CD4-positive, alpha-beta T cell treated with Interleukin-15 for 1 hour (primary cell): ENCODE results near the gene LMNTD1.

Source experiments
- DNase-seq: peaks from one replicate; pipeline ENCODE4 v3.0.0-alpha.2; 2020

The LMNTD1 gene

GRCh38 chr12:25550186-25550585 is 2.9 kb downstream of the LMNTD1 start:
- no peak for DNase-seq

GRCh38 chr12:25549120-25549519 is 4.0 kb downstream of the LMNTD1 start:
- DNase-seq = no peak

- DNase-seq = no peak
Observed at GRCh38 chr12:25546318-25546717, 6.8 kb downstream of the LMNTD1 start.

GRCh38 chr12:25533150-25533549 is 19.9 kb downstream of the LMNTD1 start:
- no peak for DNase-seq

- no peak for DNase-seq
Observed at GRCh38 chr12:25531502-25532052, 21.5 kb downstream of the LMNTD1 start.

- DNase-seq = no peak
Observed at GRCh38 chr12:25529738-25530137, 23.3 kb downstream of the LMNTD1 start.

GRCh38 chr12:25526778-25527177 is 26.3 kb downstream of the LMNTD1 start:
- DNase-seq = no peak

GRCh38 chr12:25524366-25524765 is 28.7 kb downstream of the LMNTD1 start:
- no peak for DNase-seq

GRCh38 chr12:25521625-25522256 is 31.3 kb downstream of the LMNTD1 start:
- DNase-seq = no peak

- DNase-seq = no peak
Observed at GRCh38 chr12:25518512-25518911, 34.6 kb downstream of the LMNTD1 start.

- DNase-seq = no peak
Observed at GRCh38 chr12:25504744-25505143, 48.3 kb downstream of the LMNTD1 start.

- no peak for DNase-seq
Observed at GRCh38 chr12:25503666-25504065, 49.4 kb downstream of the LMNTD1 start.

- no peak for DNase-seq
Observed at GRCh38 chr12:25502596-25502995, 50.5 kb downstream of the LMNTD1 start.

- no peak for DNase-seq
Observed at GRCh38 chr12:25502118-25502517, 51.0 kb downstream of the LMNTD1 start.

GRCh38 chr12:25501549-25501948 is 51.5 kb downstream of the LMNTD1 start:
- no peak for DNase-seq

GRCh38 chr12:25500651-25501050 is 52.4 kb downstream of the LMNTD1 start:
- DNase-seq = no peak

- no peak for DNase-seq
Observed at GRCh38 chr12:25497021-25497420, 56.1 kb downstream of the LMNTD1 start.

GRCh38 chr12:25496098-25496587 is 56.9 kb downstream of the LMNTD1 start:
- DNase-seq = no peak

GRCh38 chr12:25495331-25496097 is 57.6 kb downstream of the LMNTD1 start:
- no peak for DNase-seq

GRCh38 chr12:25494926-25495325 is 58.2 kb downstream of the LMNTD1 start:
- no peak for DNase-seq

GRCh38 chr12:25493682-25494081 is 59.4 kb downstream of the LMNTD1 start:
- DNase-seq = no peak

GRCh38 chr12:25491396-25492325 is 61.4 kb downstream of the LMNTD1 start:
- DNase-seq = no peak
